ENCODE measurements around the gene AP2A2. TPM values are rescaled to one million over a fixed set of nuclear protein-coding genes. Genes with fewer than 3 reads are reported as not detected.
"Not testable (repeated sequence)": the region's sequence is repeated elsewhere in the genome, so short reads cannot be mapped to it uniquely, and the experiment has no call there.

Gene AP2A2
- total RNA-seq, 1 experiment from 2014 or later: 39.4 TPM

GRCh38 chr11:972523-973211, 47.0 kb downstream of the AP2A2 start:
- DNase-seq: no peak
- CTCF ChIA-PET: no interaction called here
- TF ChIP-seq EZH2 (IDR thresholded peaks at IDR 0.05; ENCODE audit: low read depth) (no peak), CTCF (conservative IDR thresholded peaks at IDR 0.05) (no peak)
- Histone ChIP-seq H2AFZ (no peak overlapping the region), H4K20me1 (ENCODE audit: insufficient read depth) (no peaks in the 10 kb centered on the region), H3F3A (ENCODE audit: insufficient read depth, low read depth) (no peaks in the 10 kb centered on the region), H3K27me3 (ENCODE audit: insufficient read depth, low read depth) (no peaks in the 10 kb centered on the region), H3K4me1 (replicated peaks; ENCODE audit: insufficient read depth) (no peaks in the 10 kb centered on the region), H3K4me3 (no peak overlapping the region), H3K27ac (no peak overlapping the region), H3K36me3 (ENCODE audit: low read depth) (no peaks in the 10 kb centered on the region), H3K79me2 (ENCODE audit: low read depth) (no peaks in the 10 kb centered on the region; the same call in 1 of the 2 replicates), H3K4me2 (no peak overlapping the region), H3K9me3 (ENCODE audit: insufficient read depth, low read depth) (no peaks in the 10 kb centered on the region), H3K9me2 (ENCODE audit: insufficient read depth) (no peaks in the 10 kb centered on the region)
- no TSS peak for BruUV-seq (replicated peaks)
- POLR2A ChIA-PET (ENCODE audit: unreplicated experiment): no interaction called here
- intact Hi-C loops (cut with micrococcal nuclease; ENCODE audit: unreplicated experiment): no loop called here

GRCh38 chr11:973237-973636, 47.6 kb downstream of the AP2A2 start:
- intact Hi-C loops (cut with micrococcal nuclease; ENCODE audit: unreplicated experiment): no loop called here
- Histone ChIP-seq H3K79me2 (ENCODE audit: low read depth) (no peaks in the 10 kb centered on the region), H3K27me3 (ENCODE audit: insufficient read depth, low read depth) (no peaks in the 10 kb centered on the region), H3K27ac (no peak overlapping the region), H3K4me1 (replicated peaks; ENCODE audit: insufficient read depth) (no peaks in the 10 kb centered on the region), H3K36me3 (ENCODE audit: low read depth) (no peaks in the 10 kb centered on the region), H3F3A (ENCODE audit: insufficient read depth, low read depth) (no peaks in the 10 kb centered on the region), H3K9me3 (ENCODE audit: insufficient read depth, low read depth) (no peaks in the 10 kb centered on the region), H2AFZ (no peak overlapping the region), H3K4me3 (no peak overlapping the region), H3K4me2 (no peak overlapping the region), H3K9me2 (ENCODE audit: insufficient read depth) (no peaks in the 10 kb centered on the region), H4K20me1 (ENCODE audit: insufficient read depth) (no peaks in the 10 kb centered on the region)
- no peak for TF ChIP-seq EZH2 (IDR thresholded peaks at IDR 0.05; ENCODE audit: low read depth)
- TF ChIP-seq CTCF (conservative IDR thresholded peaks at IDR 0.05): no peak
- ChIA-PET CTCF (no interaction called here), POLR2A (ENCODE audit: unreplicated experiment) (no interaction called here)
- BruUV-seq (replicated peaks): no TSS peak
- DNase-seq: no peak

- H3K9me3 ChIP-seq (ENCODE audit: insufficient read depth, low read depth); H3K4me1 ChIP-seq (replicated peaks; ENCODE audit: insufficient read depth); intact Hi-C loops (cut with micrococcal nuclease; ENCODE audit: unreplicated experiment); DNase-seq; H3K4me3 ChIP-seq; BruUV-seq (replicated peaks); CTCF ChIA-PET; H4K20me1 ChIP-seq (ENCODE audit: insufficient read depth); H3K27ac ChIP-seq; H3K27me3 ChIP-seq (ENCODE audit: insufficient read depth, low read depth); H3K4me2 ChIP-seq; H3K79me2 ChIP-seq (ENCODE audit: low read depth); H3K9me2 ChIP-seq (ENCODE audit: insufficient read depth); H3F3A ChIP-seq (ENCODE audit: insufficient read depth, low read depth); POLR2A ChIA-PET (ENCODE audit: unreplicated experiment); H3K36me3 ChIP-seq (ENCODE audit: low read depth); H2AFZ ChIP-seq: not testable (repeated sequence)
Observed at GRCh38 chr11:975376-975775, 49.7 kb downstream of the AP2A2 start.

GRCh38 chr11:975827-976226, 50.2 kb downstream of the AP2A2 start:
- Histone ChIP-seq H3K27me3 (ENCODE audit: insufficient read depth, low read depth) (no peaks in the 10 kb centered on the region), H3K36me3 (ENCODE audit: low read depth) (no peaks in the 10 kb centered on the region), H3K27ac (no peak overlapping the region), H3K79me2 (ENCODE audit: low read depth) (no peaks in the 10 kb centered on the region), H3K9me2 (ENCODE audit: insufficient read depth) (no peaks in the 10 kb centered on the region), H3K9me3 (ENCODE audit: insufficient read depth, low read depth) (no peaks in the 10 kb centered on the region), H3K4me1 (replicated peaks; ENCODE audit: insufficient read depth) (no peaks in the 10 kb centered on the region), H3K4me3 (no peak overlapping the region), H3F3A (ENCODE audit: insufficient read depth, low read depth) (no peaks in the 10 kb centered on the region), H4K20me1 (ENCODE audit: insufficient read depth) (no peaks in the 10 kb centered on the region), H2AFZ (no peak overlapping the region), H3K4me2 (no peak overlapping the region)
- intact Hi-C loops (cut with micrococcal nuclease; ENCODE audit: unreplicated experiment): no loop called here
- BruUV-seq (replicated peaks): no TSS peak
- DNase-seq: no peak
- CTCF ChIA-PET: no interaction called here
- POLR2A ChIA-PET (ENCODE audit: unreplicated experiment): no interaction called here
- no peak for TF ChIP-seq EZH2 (IDR thresholded peaks at IDR 0.05; ENCODE audit: low read depth)
- no peak; the same call in 1 of the 2 replicates for TF ChIP-seq CTCF (conservative IDR thresholded peaks at IDR 0.05)

Data from PC-9 (cell line).